ENCODE measurements around the gene BCL2A1.
"Not testable (repeated sequence)": the region's sequence is repeated elsewhere in the genome, so short reads cannot be mapped to it uniquely, and the experiment has no call there.

BCL2A1 gene

GRCh38 chr15:79970624-79971434, at the start of gene BCL2A1:
BCL2A1 (minus strand) TSS chr15:79971196; CDS start chr15:79971119, 77 bp downstream.
- peak; percentile 31 for DNase-seq
- in situ Hi-C loops (cut with HindIII; ENCODE audit: low pct_ligation_motif_present, low pct_unique_long_range_greater_than_20kb, low sequenced_read_pairs) = no loop called here

DNA sequence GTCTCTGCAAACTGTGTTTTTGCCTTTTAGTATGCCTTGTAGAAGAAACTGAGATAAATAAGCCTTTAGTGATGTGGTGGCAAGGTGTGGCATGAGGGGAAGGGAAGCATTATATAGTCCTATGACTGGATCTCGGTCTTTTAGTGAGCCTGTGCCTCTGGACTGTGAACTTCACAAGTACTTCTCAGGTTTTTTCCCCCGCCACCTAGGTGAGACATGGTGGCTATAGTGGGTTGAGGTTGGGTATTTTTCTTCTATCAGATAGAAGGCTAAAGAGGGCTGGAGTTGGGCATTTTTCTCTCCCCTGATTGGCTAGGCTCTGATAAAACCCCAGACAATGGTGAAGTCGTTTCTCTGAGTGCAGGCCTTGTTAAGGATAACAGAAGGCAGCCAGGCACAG, 49.7 kb upstream of the BCL2A1 start:
- in situ Hi-C loops (cut with HindIII; ENCODE audit: low pct_ligation_motif_present, low pct_unique_long_range_greater_than_20kb, low sequenced_read_pairs) = no loop called here
- DNase-seq = no peak

GRCh38 chr15:80020149-80020548, 49.2 kb upstream of the BCL2A1 start:
- in situ Hi-C loops (cut with HindIII; ENCODE audit: low pct_ligation_motif_present, low pct_unique_long_range_greater_than_20kb, low sequenced_read_pairs); DNase-seq: not testable (repeated sequence)

DNA sequence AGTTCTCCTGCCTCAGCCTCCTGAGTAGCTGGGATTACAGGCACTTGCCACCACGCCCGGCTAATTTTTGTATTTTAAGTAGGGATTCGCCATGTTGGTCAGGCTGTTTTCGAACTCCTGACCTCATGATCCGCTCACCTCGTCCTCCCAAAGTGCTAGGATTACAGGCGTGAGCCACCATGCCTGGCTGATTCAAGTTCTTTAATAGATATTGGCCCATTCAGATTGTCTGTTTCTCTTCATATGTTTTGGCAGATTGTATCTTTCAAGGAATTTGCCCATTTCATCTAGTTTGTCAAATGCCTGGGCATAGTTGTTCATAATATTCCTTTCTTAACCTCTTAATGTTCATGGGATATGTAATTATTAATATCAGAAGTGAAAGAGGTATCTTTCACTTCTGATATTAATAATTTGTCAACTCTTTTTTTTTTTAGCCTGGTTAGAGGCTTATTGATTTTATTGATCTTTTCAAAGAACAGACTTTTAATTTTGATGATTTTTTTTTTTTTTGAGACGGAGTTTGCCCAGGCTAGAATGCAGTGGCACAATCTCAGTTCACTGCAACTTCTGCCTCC, 48.3 kb upstream of the BCL2A1 start:
- in situ Hi-C loops (cut with HindIII; ENCODE audit: low pct_ligation_motif_present, low pct_unique_long_range_greater_than_20kb, low sequenced_read_pairs) = no loop called here
- DNase-seq = no peak

- in situ Hi-C loops (cut with HindIII; ENCODE audit: low pct_ligation_motif_present, low pct_unique_long_range_greater_than_20kb, low sequenced_read_pairs); DNase-seq: not testable (repeated sequence)
Measured at GRCh38 chr15:80017139-80017538, 46.1 kb upstream of the BCL2A1 start.

DNA sequence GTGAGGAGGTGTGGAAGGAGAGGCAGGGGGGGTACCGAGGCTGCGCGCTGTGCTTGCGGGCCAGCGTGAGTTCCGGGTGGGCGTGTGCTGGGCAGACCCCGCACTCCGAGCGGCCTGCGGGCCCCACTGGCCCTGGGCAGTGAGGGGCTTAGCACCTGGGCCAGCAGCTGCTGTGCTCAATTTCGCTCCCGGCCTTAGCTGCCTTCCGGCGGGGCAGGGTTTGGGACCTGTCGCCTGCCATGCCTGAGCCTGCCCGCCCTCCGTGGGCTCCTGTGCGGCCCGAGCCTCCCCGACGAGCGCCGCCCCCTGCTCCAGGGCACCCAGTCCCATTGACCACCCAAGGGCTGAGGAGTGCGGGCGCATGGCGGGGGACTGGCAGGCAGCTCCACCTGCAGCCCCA, 45.5 kb upstream of the BCL2A1 start:
- DNase-seq; in situ Hi-C loops (cut with HindIII; ENCODE audit: low pct_ligation_motif_present, low pct_unique_long_range_greater_than_20kb, low sequenced_read_pairs): not testable (repeated sequence)

- no peak for DNase-seq
- in situ Hi-C loops (cut with HindIII; ENCODE audit: low pct_ligation_motif_present, low pct_unique_long_range_greater_than_20kb, low sequenced_read_pairs) = no loop called here
Measured at GRCh38 chr15:80015156-80015555, 44.2 kb upstream of the BCL2A1 start.

- DNase-seq; in situ Hi-C loops (cut with HindIII; ENCODE audit: low pct_ligation_motif_present, low pct_unique_long_range_greater_than_20kb, low sequenced_read_pairs): not testable (repeated sequence)
Measured at GRCh38 chr15:80014186-80014585, 43.2 kb upstream of the BCL2A1 start.

- no peak for DNase-seq
- in situ Hi-C loops (cut with HindIII; ENCODE audit: low pct_ligation_motif_present, low pct_unique_long_range_greater_than_20kb, low sequenced_read_pairs) = no loop called here
Measured at GRCh38 chr15:80012060-80012726, 41.2 kb upstream of the BCL2A1 start.

GRCh38 chr15:80011596-80011995, 40.6 kb upstream of the BCL2A1 start:
- in situ Hi-C loops (cut with HindIII; ENCODE audit: low pct_ligation_motif_present, low pct_unique_long_range_greater_than_20kb, low sequenced_read_pairs) = no loop called here
- DNase-seq = no peak

DNA sequence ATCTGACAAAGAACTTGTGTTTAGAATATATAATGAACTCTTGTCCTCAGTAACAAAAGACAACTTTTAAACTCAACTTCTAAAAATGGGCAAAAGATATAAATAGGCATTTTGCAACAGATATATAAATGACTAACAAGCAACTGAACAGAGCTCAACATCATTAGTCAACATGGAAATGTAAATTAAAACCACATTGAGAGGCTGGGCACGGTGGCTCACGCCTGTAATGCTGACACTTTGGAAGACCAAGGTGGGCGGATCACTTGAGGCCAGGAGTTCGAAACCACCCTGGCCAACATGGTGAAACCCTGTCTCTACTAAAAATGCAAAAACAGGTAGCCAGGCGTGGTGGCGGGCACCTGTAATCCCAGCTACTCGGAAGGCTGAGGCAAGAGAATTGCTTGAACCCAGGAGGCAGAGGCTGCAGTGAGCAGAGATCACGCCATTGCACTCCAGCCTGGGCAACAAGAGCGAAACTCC, 40.1 kb upstream of the BCL2A1 start:
- DNase-seq; in situ Hi-C loops (cut with HindIII; ENCODE audit: low pct_ligation_motif_present, low pct_unique_long_range_greater_than_20kb, low sequenced_read_pairs): not testable (repeated sequence)

DNA sequence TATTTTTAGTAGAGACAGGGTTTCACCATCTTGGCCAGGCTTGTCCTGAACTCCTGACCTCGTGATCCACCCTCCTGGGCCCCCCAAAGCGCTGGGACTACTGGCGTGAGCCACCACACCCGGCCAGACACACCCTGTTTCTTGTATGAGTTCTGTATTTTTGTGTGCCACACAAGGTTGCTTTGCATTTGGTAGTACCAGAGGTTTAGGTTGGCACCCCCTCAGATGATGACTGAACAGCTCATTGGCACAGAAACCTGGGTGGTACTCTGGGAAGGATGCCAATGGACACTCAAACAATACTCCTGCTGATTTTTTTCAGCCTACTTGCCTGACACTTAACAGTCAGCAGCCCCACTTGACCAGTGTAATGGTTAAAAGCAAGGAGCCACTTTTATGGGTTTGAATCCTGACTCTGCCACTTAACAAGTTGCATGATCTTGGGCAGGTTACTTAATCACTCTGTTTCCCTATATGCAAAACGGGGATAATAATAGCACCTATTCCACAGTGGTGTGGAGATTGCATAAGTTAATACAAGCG, 39.2 kb upstream of the BCL2A1 start:
- in situ Hi-C loops (cut with HindIII; ENCODE audit: low pct_ligation_motif_present, low pct_unique_long_range_greater_than_20kb, low sequenced_read_pairs) = no loop called here
- DNase-seq = no peak

GRCh38 chr15:80007532-80007931, 36.5 kb upstream of the BCL2A1 start:
- no peak for DNase-seq
- in situ Hi-C loops (cut with HindIII; ENCODE audit: low pct_ligation_motif_present, low pct_unique_long_range_greater_than_20kb, low sequenced_read_pairs) = no loop called here

GRCh38 chr15:80006946-80007345, 36.0 kb upstream of the BCL2A1 start:
- in situ Hi-C loops (cut with HindIII; ENCODE audit: low pct_ligation_motif_present, low pct_unique_long_range_greater_than_20kb, low sequenced_read_pairs) = no loop called here
- no peak for DNase-seq

GRCh38 chr15:80003934-80004472, 33.0 kb upstream of the BCL2A1 start:
- in situ Hi-C loops (cut with HindIII; ENCODE audit: low pct_ligation_motif_present, low pct_unique_long_range_greater_than_20kb, low sequenced_read_pairs) = no loop called here
- no peak for DNase-seq

DNA sequence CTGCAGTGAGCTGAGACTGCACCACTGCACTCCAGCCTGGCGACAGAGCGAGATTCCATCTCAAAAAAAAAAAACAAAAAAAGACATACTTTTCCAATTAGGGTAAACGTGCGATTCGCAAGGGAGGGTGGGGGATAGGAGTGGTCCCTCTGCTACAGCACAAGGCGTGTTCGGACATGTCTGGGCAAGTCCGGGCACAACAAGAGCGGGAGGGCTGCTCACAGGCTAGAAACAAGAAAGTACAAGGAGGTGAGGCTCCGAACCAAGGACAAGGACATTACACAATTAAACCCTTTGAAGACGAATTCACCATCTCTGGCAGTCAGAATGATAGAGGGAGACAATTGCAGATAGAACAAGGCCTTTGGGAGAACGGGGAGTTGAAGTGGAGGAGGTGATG, 32.2 kb upstream of the BCL2A1 start:
- in situ Hi-C loops (cut with HindIII; ENCODE audit: low pct_ligation_motif_present, low pct_unique_long_range_greater_than_20kb, low sequenced_read_pairs) = no loop called here
- DNase-seq = no peak

- in situ Hi-C loops (cut with HindIII; ENCODE audit: low pct_ligation_motif_present, low pct_unique_long_range_greater_than_20kb, low sequenced_read_pairs) = no loop called here
- no peak for DNase-seq
Measured at GRCh38 chr15:80002267-80002666, 31.3 kb upstream of the BCL2A1 start.

DNA sequence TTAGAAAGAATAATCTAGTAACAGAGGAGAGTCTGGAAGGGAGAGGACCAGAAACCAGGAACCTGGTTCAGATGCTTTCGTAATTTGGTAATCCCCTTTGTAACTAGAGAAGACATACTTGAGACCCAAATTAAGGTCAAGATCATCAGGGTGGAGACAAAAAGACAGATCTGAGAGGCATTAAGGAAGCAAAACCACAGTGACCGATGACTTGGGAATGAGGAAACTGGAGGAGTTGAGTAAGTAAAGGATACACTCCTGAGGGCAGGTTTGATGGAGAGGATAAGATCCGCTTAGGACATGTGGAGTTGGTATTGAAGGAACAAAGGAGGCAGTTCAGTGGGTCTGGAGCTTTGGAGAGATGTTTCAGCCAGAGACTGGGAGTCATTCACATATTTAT, 23.6 kb upstream of the BCL2A1 start:
- peak; percentile 11 for DNase-seq
- in situ Hi-C loops (cut with HindIII; ENCODE audit: low pct_ligation_motif_present, low pct_unique_long_range_greater_than_20kb, low sequenced_read_pairs) = no loop called here

DNA sequence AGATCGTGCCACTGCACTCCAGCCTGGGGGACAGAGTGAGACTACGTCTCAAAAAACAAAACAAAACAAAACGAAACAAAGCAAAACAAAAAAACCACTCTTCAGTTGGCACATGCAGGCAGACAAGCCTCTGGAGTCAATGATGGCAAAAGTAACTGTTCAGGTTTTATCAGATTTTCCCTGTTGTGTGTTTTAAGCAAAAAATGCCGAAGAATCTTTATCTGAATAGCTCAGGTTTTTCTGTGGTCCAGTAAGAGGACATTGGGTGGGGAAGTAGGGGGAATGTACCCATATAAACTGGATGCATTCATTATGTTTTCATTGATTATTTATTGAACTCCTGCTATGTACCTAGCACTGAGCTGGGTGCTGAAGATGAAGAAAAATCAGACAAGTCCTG, 20.8 kb upstream of the BCL2A1 start:
- in situ Hi-C loops (cut with HindIII; ENCODE audit: low pct_ligation_motif_present, low pct_unique_long_range_greater_than_20kb, low sequenced_read_pairs) = no loop called here

More for the DNA sequence above, 20.8 kb upstream of the BCL2A1 start:
- no peak for DNase-seq

All from ACHN (cell line).